ENCODE measurements around the gene GPR37. TPM values are rescaled to one million over a fixed set of nuclear protein-coding genes. Genes with fewer than 3 reads are reported as not detected.

GPR37 gene
- polyA plus RNA-seq, 1 donor from 2014 or later = 1.4 TPM

GRCh38 chr7:124723012-124723411, 42.6 kb downstream of the GPR37 start:
- TF ChIP-seq EP300 (conservative IDR thresholded peaks at IDR 0.05; ENCODE audit: poor library complexity, severe bottlenecking) (no peak), SMC3 (conservative IDR thresholded peaks at IDR 0.05; ENCODE audit: poor library complexity) (no peak), TAF1 (IDR thresholded peaks at IDR 0.05; ENCODE audit: low read depth) (no peak), RAD21 (conservative IDR thresholded peaks at IDR 0.05) (no peak), EZH2 (IDR thresholded peaks at IDR 0.05; ENCODE audit: borderline replicate concordance, insufficient read depth, low read length, poor library complexity, severe bottlenecking) (no peak), MXI1 (conservative IDR thresholded peaks at IDR 0.05; ENCODE audit: poor library complexity, severe bottlenecking) (no peak), POLR2AphosphoS5 (IDR thresholded peaks at IDR 0.05) (no peak), REST (IDR thresholded peaks at IDR 0.05; ENCODE audit: borderline replicate concordance) (no peak)
- TF ChIP-seq, protein P1, sequence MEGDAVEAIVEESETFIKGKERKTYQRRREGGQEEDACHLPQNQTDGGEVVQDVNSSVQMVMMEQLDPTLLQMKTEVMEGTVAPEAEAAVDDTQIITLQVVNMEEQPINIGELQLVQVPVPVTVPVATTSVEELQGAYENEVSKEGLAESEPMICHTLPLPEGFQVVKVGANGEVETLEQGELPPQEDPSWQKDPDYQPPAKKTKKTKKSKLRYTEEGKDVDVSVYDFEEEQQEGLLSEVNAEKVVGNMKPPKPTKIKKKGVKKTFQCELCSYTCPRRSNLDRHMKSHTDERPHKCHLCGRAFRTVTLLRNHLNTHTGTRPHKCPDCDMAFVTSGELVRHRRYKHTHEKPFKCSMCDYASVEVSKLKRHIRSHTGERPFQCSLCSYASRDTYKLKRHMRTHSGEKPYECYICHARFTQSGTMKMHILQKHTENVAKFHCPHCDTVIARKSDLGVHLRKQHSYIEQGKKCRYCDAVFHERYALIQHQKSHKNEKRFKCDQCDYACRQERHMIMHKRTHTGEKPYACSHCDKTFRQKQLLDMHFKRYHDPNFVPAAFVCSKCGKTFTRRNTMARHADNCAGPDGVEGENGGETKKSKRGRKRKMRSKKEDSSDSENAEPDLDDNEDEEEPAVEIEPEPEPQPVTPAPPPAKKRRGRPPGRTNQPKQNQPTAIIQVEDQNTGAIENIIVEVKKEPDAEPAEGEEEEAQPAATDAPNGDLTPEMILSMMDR (IDR thresholded peaks at IDR 0.05; ENCODE audit: poor library complexity, severe bottlenecking) = no peak

DNA sequence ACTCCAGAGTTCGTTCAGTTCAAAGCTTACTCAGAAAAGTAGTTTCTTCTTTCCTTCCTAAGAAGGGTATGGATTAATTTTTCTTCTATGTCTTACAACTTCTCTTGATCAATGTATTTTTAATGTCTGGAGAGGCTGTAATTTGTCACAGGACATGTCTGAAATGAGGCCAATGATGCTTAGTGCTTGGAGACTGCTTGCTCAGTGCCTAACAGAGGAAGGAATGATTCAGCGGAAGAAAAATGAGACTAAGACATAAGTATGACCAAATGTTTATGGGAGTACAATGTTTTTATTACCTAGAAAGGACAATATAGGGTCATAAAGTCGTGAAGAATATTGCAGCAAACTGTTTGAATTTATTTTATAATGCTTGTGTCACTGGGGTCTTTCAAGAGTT, 43.3 kb downstream of the GPR37 start:
- Histone ChIP-seq H3K27me3 (ENCODE audit: insufficient read depth, low read depth, low read length) (no peaks in the 10 kb centered on the region), H3K4me3 (ENCODE audit: low read length) (no peak overlapping the region), H3K9ac (ENCODE audit: low read length) (no peak overlapping the region), H3K36me3 (ENCODE audit: insufficient read depth, low read length) (no peaks in the 10 kb centered on the region), H3K9me3 (ENCODE audit: low read length) (no peaks in the 10 kb centered on the region), H3K79me2 (replicated peaks; ENCODE audit: insufficient read depth, low read length) (no peaks in the 10 kb centered on the region), H3K9me2 (ENCODE audit: insufficient read depth, low read length) (no peaks in the 10 kb centered on the region), H2AFZ (ENCODE audit: low read depth, low read length) (no peak overlapping the region), H3F3A (ENCODE audit: insufficient read depth, low read length, poor library complexity, severe bottlenecking) (no peaks in the 10 kb centered on the region), H4K20me1 (ENCODE audit: insufficient read depth) (no peaks in the 10 kb centered on the region), H3K27ac (ENCODE audit: low read length) (no peak overlapping the region), H3K4me2 (ENCODE audit: low read length) (no peak overlapping the region)
- TF ChIP-seq REST (IDR thresholded peaks at IDR 0.05; ENCODE audit: borderline replicate concordance) = no peak
- TF ChIP-seq TAF1 (IDR thresholded peaks at IDR 0.05; ENCODE audit: low read depth) = no peak
- no peak for TF ChIP-seq POLR2AphosphoS5 (IDR thresholded peaks at IDR 0.05)
- TF ChIP-seq EZH2 (IDR thresholded peaks at IDR 0.05; ENCODE audit: borderline replicate concordance, insufficient read depth, low read length, poor library complexity, severe bottlenecking) = no peak
- no peak for TF ChIP-seq MXI1 (conservative IDR thresholded peaks at IDR 0.05; ENCODE audit: poor library complexity, severe bottlenecking)
- TF ChIP-seq SMC3 (conservative IDR thresholded peaks at IDR 0.05; ENCODE audit: poor library complexity) = no peak
- TF ChIP-seq, protein P1 (IDR thresholded peaks at IDR 0.05; ENCODE audit: poor library complexity, severe bottlenecking) = no peak
- TF ChIP-seq RAD21 (conservative IDR thresholded peaks at IDR 0.05) = no peak
- no peak for TF ChIP-seq EP300 (conservative IDR thresholded peaks at IDR 0.05; ENCODE audit: poor library complexity, severe bottlenecking)

More at GRCh38 chr7:124723012-124723411, 42.6 kb downstream of the GPR37 start:
- Histone ChIP-seq H3K9me3 (ENCODE audit: low read length) (no peaks in the 10 kb centered on the region), H3K36me3 (ENCODE audit: insufficient read depth, low read length) (no peaks in the 10 kb centered on the region), H3K4me3 (ENCODE audit: low read length) (no peak overlapping the region), H3K27me3 (ENCODE audit: insufficient read depth, low read depth, low read length) (no peaks in the 10 kb centered on the region), H2AFZ (ENCODE audit: low read depth, low read length) (no peak overlapping the region), H3K4me2 (ENCODE audit: low read length) (no peak overlapping the region), H3K9me2 (ENCODE audit: insufficient read depth, low read length) (no peaks in the 10 kb centered on the region), H3K9ac (ENCODE audit: low read length) (no peak overlapping the region), H3K27ac (ENCODE audit: low read length) (no peak overlapping the region), H4K20me1 (ENCODE audit: insufficient read depth) (no peaks in the 10 kb centered on the region), H3K79me2 (replicated peaks; ENCODE audit: insufficient read depth, low read length) (no peaks in the 10 kb centered on the region), H3F3A (ENCODE audit: insufficient read depth, low read length, poor library complexity, severe bottlenecking) (no peaks in the 10 kb centered on the region)
